Panc1 (cell line): ENCODE measurements around the gene ATP2B2.

ENCODE experiments used
- CTCF ChIP-seq: fragments of 450-650 bp; IDR thresholded peaks from 2 replicates; pipeline ENCODE4 v1.5.1; 2017; ENCODE audit warnings: mild to moderate bottlenecking
- POLR2AphosphoS5 ChIP-seq: IDR thresholded peaks from 2 replicates; pipeline ENCODE4 v1.6.1; 2012; ENCODE audit warnings: mild to moderate bottlenecking, low read depth, low read length, moderate library complexity
- TF ChIP-seq, protein P1 (sequence below), 2 experiments: IDR thresholded peaks; 2 replicates each; pipeline ENCODE4 v1.6.1; 2011 to 2012; ENCODE audit warnings: low read depth in 2 of 2, control low read depth in 1 of 2, low read length in 1 of 2, mild to moderate bottlenecking in 1 of 2, moderate library complexity in 1 of 2; ENCODE audit not compliant: insufficient read depth in 1 of 2

- no peak for TF ChIP-seq CTCF
- no peak for TF ChIP-seq POLR2AphosphoS5
- TF ChIP-seq, protein P1, sequence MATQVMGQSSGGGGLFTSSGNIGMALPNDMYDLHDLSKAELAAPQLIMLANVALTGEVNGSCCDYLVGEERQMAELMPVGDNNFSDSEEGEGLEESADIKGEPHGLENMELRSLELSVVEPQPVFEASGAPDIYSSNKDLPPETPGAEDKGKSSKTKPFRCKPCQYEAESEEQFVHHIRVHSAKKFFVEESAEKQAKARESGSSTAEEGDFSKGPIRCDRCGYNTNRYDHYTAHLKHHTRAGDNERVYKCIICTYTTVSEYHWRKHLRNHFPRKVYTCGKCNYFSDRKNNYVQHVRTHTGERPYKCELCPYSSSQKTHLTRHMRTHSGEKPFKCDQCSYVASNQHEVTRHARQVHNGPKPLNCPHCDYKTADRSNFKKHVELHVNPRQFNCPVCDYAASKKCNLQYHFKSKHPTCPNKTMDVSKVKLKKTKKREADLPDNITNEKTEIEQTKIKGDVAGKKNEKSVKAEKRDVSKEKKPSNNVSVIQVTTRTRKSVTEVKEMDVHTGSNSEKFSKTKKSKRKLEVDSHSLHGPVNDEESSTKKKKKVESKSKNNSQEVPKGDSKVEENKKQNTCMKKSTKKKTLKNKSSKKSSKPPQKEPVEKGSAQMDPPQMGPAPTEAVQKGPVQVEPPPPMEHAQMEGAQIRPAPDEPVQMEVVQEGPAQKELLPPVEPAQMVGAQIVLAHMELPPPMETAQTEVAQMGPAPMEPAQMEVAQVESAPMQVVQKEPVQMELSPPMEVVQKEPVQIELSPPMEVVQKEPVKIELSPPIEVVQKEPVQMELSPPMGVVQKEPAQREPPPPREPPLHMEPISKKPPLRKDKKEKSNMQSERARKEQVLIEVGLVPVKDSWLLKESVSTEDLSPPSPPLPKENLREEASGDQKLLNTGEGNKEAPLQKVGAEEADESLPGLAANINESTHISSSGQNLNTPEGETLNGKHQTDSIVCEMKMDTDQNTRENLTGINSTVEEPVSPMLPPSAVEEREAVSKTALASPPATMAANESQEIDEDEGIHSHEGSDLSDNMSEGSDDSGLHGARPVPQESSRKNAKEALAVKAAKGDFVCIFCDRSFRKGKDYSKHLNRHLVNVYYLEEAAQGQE (IDR thresholded peaks at IDR 0.05; ENCODE audit: insufficient read depth in 1 of 2, low read depth in 2 of 2, low read length in 1 of 2), result no peak
Observed at GRCh38 chr3:10498271-10498670, 7.1 kb downstream of the ATP2B2 start.
